ENCODE measurements around the gene LZIC.

LZIC gene

DNA sequence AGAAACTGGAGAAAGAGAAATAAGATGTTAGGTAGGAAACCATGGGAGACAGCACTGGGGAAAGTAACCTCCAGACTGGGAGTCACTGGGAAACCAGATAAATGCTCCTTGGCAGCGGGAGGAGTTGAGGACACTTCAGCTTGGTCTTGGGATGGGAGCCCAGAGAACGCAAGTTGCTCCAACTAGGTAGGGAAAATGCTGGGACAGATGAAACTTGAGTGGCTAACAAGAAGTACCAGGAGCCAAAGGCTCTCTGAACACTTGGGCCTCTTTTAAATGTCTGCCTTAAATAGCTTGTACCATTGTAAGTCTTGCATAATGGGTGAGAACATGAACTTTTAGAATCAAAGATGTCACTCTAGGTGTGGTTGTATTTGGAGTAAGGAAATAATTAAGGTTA, 3.1 kb upstream of the LZIC start:
- TF ChIP-seq, protein P1, sequence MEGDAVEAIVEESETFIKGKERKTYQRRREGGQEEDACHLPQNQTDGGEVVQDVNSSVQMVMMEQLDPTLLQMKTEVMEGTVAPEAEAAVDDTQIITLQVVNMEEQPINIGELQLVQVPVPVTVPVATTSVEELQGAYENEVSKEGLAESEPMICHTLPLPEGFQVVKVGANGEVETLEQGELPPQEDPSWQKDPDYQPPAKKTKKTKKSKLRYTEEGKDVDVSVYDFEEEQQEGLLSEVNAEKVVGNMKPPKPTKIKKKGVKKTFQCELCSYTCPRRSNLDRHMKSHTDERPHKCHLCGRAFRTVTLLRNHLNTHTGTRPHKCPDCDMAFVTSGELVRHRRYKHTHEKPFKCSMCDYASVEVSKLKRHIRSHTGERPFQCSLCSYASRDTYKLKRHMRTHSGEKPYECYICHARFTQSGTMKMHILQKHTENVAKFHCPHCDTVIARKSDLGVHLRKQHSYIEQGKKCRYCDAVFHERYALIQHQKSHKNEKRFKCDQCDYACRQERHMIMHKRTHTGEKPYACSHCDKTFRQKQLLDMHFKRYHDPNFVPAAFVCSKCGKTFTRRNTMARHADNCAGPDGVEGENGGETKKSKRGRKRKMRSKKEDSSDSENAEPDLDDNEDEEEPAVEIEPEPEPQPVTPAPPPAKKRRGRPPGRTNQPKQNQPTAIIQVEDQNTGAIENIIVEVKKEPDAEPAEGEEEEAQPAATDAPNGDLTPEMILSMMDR (IDR thresholded peaks at IDR 0.05; ENCODE audit: poor library complexity, severe bottlenecking), result no peak
- H3K36me3 ChIP-seq (ENCODE audit: low read depth), result peaks cover 20% of the 10 kb centered on the region
- ATAC-seq (ENCODE audit: low read depth), result no peak

DNA sequence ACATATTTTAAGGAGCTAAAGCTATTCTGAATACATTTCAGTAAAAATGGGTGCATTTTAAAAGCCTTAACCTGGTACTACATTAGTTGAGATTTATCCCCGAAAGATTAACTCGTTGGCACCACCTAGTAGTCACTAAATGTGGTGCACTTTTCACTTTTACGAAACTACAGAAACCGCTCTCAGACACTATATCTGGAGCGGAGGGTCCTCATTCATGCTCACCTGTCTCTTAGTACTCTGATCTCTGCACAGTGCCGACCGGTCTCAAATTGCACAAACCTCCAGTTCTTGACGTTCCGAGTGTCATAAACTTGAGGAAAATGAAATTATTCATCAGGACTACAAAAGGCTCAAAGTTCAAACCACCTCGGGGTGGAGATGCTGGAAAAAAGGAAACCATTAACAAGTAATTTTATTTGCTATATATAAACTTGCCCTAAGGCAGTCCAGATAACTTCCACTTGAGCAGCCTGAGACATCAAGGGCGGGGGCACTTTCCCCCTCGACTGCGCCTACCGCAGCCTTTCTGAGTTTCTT, 722 bp downstream of the LZIC start:
- TF ChIP-seq, protein P1 (IDR thresholded peaks at IDR 0.05; ENCODE audit: poor library complexity, severe bottlenecking), result peak; percentile 80
- H3K9me3 ChIP-seq (ENCODE audit: severe bottlenecking), result no peaks in the 10 kb centered on the region
- peaks cover 4% of the 10 kb centered on the region for H3K4me1 ChIP-seq (ENCODE audit: insufficient read depth, poor library complexity, severe bottlenecking)
- H3K27me3 ChIP-seq (ENCODE audit: insufficient read depth, poor library complexity, severe bottlenecking), result no peaks in the 10 kb centered on the region
- ATAC-seq (ENCODE audit: low read depth) (peak; percentile 36), DNase-seq (ENCODE audit: low spot score) (no peak)
- H3K4me3 ChIP-seq (ENCODE audit: severe bottlenecking), result peak overlapping the region; percentile 58
- peak overlapping the region; percentile 92 for H3K27ac ChIP-seq (ENCODE audit: poor library complexity, severe bottlenecking)
- H3K36me3 ChIP-seq (ENCODE audit: low read depth), result peaks cover 17% of the 10 kb centered on the region

More for the DNA sequence above, 3.1 kb upstream of the LZIC start:
- no peaks in the 10 kb centered on the region for H3K27me3 ChIP-seq (ENCODE audit: insufficient read depth, poor library complexity, severe bottlenecking)
- H3K9me3 ChIP-seq (ENCODE audit: severe bottlenecking), result no peaks in the 10 kb centered on the region
- no peak overlapping the region for H3K4me3 ChIP-seq (ENCODE audit: severe bottlenecking)
- H3K4me1 ChIP-seq (ENCODE audit: insufficient read depth, poor library complexity, severe bottlenecking), result peaks cover 8% of the 10 kb centered on the region
- DNase-seq (ENCODE audit: low spot score), result no peak
- H3K27ac ChIP-seq (ENCODE audit: poor library complexity, severe bottlenecking), result no peak overlapping the region

DNA sequence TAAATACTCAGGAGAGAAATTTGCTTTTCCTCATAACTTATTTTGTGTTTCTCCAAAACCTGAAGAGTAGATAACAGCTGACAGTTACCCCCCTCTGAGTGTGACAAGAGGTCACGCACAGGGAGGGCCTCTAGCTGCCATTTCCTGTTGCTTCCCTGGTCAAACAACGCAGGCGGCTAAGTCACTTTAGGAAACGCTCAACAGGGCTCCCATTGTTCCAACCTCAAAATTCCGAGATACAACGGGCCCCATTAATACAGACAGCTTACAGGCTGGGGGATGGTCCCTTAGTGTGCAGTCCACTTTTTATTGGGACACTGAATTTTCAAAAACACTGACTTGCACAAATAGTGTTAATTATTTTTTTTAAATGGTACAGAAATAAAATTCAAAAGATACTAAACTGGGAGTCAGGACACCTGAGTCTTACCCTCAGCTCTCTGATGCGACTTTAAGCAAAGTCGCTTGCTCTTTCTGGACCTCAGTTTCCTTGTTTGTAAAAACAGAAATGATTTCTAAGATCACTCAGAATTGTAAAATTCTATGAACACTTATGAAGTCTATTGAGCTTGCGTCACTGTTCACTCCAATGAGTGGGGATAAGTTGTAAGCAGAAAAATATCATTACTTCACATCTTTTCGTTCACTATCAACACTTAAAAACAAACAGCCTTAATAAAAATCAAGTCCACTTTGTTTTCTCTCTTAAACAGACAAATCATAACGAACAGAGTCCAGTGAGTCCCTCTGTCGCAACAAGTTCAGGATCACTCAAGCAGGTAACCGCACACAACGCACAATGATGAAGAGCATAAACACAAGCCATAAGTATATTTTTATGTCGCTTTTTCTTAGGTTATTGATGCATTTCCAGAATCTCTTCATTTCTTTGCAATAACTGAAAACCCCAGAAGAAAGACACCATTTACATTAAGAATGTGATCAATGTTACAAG, 13.5 kb downstream of the LZIC start:
- TF ChIP-seq, protein P1 (IDR thresholded peaks at IDR 0.05; ENCODE audit: poor library complexity, severe bottlenecking), result no peak
- Histone ChIP-seq H3K4me3 (ENCODE audit: severe bottlenecking) (no peak overlapping the region), H3K27me3 (ENCODE audit: insufficient read depth, poor library complexity, severe bottlenecking) (no peaks in the 10 kb centered on the region), H3K9me3 (ENCODE audit: severe bottlenecking) (no peaks in the 10 kb centered on the region), H3K27ac (ENCODE audit: poor library complexity, severe bottlenecking) (no peak overlapping the region), H3K4me1 (ENCODE audit: insufficient read depth, poor library complexity, severe bottlenecking) (no peaks in the 10 kb centered on the region), H3K36me3 (ENCODE audit: low read depth) (peaks cover 51% of the 10 kb centered on the region)
- ATAC-seq (ENCODE audit: low read depth), result no peak
- DNase-seq (ENCODE audit: low spot score), result no peak

DNA sequence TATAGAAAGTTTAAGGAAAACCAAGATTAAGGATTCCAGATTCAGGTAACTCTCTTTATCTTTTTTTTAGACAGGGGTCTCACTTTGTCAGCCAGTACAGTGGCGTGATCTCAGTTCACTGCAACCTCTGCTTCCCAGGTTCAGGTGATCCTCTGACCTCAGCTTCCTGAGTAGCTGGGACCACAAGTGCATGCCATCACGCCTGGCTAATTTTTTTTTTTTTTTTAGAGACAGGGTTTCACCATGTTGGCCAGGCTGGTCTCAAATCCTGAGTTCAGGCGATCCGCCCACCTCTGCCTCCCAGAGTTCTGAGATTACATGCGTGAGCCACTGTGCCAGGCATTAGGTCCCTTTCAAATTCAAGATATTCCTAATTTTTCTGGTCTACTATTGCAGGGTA, 15.9 kb downstream of the LZIC start:
- H3K9me3 ChIP-seq (ENCODE audit: severe bottlenecking), result no peaks in the 10 kb centered on the region
- TF ChIP-seq, protein P1 (IDR thresholded peaks at IDR 0.05; ENCODE audit: poor library complexity, severe bottlenecking), result no peak

More for the DNA sequence above, 15.9 kb downstream of the LZIC start:
- Histone ChIP-seq H3K36me3 (ENCODE audit: low read depth) (peaks cover 39% of the 10 kb centered on the region), H3K4me3 (ENCODE audit: severe bottlenecking) (no peak overlapping the region), H3K27ac (ENCODE audit: poor library complexity, severe bottlenecking) (no peak overlapping the region), H3K27me3 (ENCODE audit: insufficient read depth, poor library complexity, severe bottlenecking) (no peaks in the 10 kb centered on the region), H3K4me1 (ENCODE audit: insufficient read depth, poor library complexity, severe bottlenecking) (no peaks in the 10 kb centered on the region)
- no peak for DNase-seq (ENCODE audit: low spot score)
- no peak for ATAC-seq (ENCODE audit: low read depth)

Measured in RWPE2 (cell line).